IPS DF 6.9 (cell line): Measurements from ENCODE around the gene PRKN.

Experiments used
- DNase-seq: peaks from one replicate; pipeline ENCODE4 v3.0.0-alpha.2; 2013; ENCODE audit warnings: low read depth, low spot score
- H3K27ac ChIP-seq: one replicate; pipeline ENCODE4 v1.5.1; 2013; ENCODE audit warnings: low read length, control low read depth
- H3K27me3 ChIP-seq: 2 replicates; pipeline ENCODE4 v1.6.1; 2013; ENCODE audit warnings: mild to moderate bottlenecking, low read length; ENCODE audit not compliant: control insufficient read depth, insufficient read depth
- H3K36me3 ChIP-seq: 2 replicates; pipeline ENCODE4 v1.6.1; 2013; ENCODE audit warnings: low read length; ENCODE audit not compliant: control insufficient read depth, insufficient read depth
- H3K4me1 ChIP-seq: 2 replicates; pipeline ENCODE4 v1.6.1; 2013; ENCODE audit warnings: low read length; ENCODE audit not compliant: control insufficient read depth, insufficient read depth
- H3K4me3 ChIP-seq: 2 replicates; pipeline ENCODE4 v1.5.1; 2013; ENCODE audit warnings: mild to moderate bottlenecking, low read length
- H3K9me3 ChIP-seq: 2 replicates; pipeline ENCODE4 v1.6.1; 2013; ENCODE audit warnings: low read length, inconsistent platforms; ENCODE audit not compliant: control insufficient read depth, insufficient read depth
- WGBS: extraction: QIAGEN DNeasy Blood & Tissue Kit; methylation state at CpG from one replicate; pipeline ENCODE4 v1.1.7; 2013; ENCODE audit warnings: mixed read lengths, missing lambda C conversion rate; ENCODE audit not compliant: insufficient read length, insufficient coverage; 5-methylcytosine and 5-hydroxymethylcytosine counted together

The PRKN gene

DNA sequence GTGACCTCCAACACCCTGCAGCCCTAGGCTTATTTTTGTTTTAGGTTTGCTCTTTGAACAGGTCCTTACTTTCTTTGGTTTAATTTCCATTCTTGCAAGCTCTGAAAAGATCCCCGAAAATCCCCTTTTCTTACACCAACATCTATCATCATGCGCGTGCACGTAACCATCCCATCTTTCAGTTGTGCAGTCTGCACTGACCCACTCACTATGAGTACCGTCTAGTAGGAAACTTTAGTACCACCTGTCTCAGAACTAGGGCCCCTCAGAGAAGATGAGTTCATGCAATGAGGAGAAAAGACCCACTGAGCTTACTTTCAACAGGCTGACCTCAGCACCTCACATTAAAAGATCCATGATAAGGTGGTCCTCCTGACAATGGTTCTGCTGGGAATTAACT lies 1333.1 kb downstream of the PRKN start:
- no peaks in the 10 kb centered on the region for H3K4me1 ChIP-seq
- no peak overlapping the region for H3K4me3 ChIP-seq
- no peaks in the 10 kb centered on the region for H3K27me3 ChIP-seq
- H3K9me3 ChIP-seq = no peaks in the 10 kb centered on the region
- no peak for DNase-seq
- no peak overlapping the region for H3K27ac ChIP-seq
- no peaks in the 10 kb centered on the region for H3K36me3 ChIP-seq
- no CpG with 5 or more reads among the region's 5 CpGs for WGBS

GRCh38 chr6:161393839-161394364 lies 1333.7 kb downstream of the PRKN start:
- Histone ChIP-seq H3K27ac (no peak overlapping the region), H3K9me3 (no peaks in the 10 kb centered on the region), H3K36me3 (no peaks in the 10 kb centered on the region), H3K4me3 (no peak overlapping the region), H3K27me3 (no peaks in the 10 kb centered on the region), H3K4me1 (no peaks in the 10 kb centered on the region)
- peak; percentile 41 for DNase-seq
- no CpG with 5 or more reads among the region's 7 CpGs for WGBS

DNA sequence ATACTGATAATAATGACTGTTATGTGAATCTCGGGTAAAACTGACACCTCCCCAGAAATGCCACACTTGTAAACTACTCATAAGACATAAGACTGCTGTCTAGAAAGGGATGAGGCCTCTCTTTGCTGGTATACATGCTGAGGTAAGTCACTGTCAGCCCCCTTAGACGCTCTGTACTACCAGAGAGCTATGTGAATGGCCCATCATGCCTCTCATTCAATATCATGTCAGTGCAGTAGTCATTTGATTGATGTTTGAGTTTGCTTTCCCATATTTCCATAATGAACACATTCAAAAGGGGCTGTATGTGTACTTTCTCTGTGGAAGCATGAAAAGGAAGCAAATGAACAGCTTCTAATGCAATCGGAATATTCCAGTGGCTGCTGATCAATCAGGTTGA lies 1334.3 kb downstream of the PRKN start:
- no peaks in the 10 kb centered on the region for H3K36me3 ChIP-seq
- no peak overlapping the region for H3K27ac ChIP-seq
- H3K4me3 ChIP-seq = no peak overlapping the region
- H3K27me3 ChIP-seq = no peaks in the 10 kb centered on the region
- H3K9me3 ChIP-seq = no peaks in the 10 kb centered on the region
- DNase-seq = no peak
- H3K4me1 ChIP-seq = no peaks in the 10 kb centered on the region
- no CpG with 5 or more reads among the region's 3 CpGs for WGBS

DNA sequence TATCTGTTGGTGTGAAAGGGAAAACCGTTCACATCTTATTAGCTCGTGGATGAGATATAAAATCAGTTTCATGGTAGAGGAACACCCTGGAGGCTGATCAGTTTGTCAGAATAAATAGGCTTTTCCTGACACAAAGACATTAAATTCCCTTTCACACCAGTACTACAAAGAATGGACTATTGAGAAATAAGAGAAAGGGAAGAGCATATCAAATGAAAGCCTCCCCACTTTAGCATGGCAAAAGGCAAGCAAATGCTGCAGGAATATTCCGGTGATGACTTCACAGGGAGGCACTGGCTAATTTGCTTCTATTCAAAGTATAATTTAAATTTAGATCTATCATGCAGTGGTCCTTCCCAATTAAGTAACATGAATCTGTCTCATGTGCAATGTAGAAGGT lies 1337.8 kb downstream of the PRKN start:
- WGBS = no CpG with 5 or more reads among the region's 3 CpGs
- H3K4me3 ChIP-seq = no peak overlapping the region
- H3K9me3 ChIP-seq = no peaks in the 10 kb centered on the region
- H3K27ac ChIP-seq = no peak overlapping the region
- H3K36me3 ChIP-seq = no peaks in the 10 kb centered on the region
- DNase-seq = no peak
- no peaks in the 10 kb centered on the region for H3K27me3 ChIP-seq
- H3K4me1 ChIP-seq = no peaks in the 10 kb centered on the region

GRCh38 chr6:161383951-161384350 lies 1343.6 kb downstream of the PRKN start:
- no peaks in the 10 kb centered on the region for H3K4me1 ChIP-seq
- no peak overlapping the region for H3K4me3 ChIP-seq
- no peak overlapping the region for H3K27ac ChIP-seq
- H3K27me3 ChIP-seq = no peaks in the 10 kb centered on the region
- WGBS = no CpG with 5 or more reads among the region's 6 CpGs
- H3K36me3 ChIP-seq = no peaks in the 10 kb centered on the region
- H3K9me3 ChIP-seq = no peaks in the 10 kb centered on the region
- DNase-seq = no peak

- no peak for DNase-seq
- no CpG with 5 or more reads among the region's 8 CpGs for WGBS
- no peaks in the 10 kb centered on the region; the same call in 1 of the 2 replicates for H3K4me1 ChIP-seq
These were observed 1347.6 kb downstream of the PRKN start for GRCh38 chr6:161379834-161380582.

DNA sequence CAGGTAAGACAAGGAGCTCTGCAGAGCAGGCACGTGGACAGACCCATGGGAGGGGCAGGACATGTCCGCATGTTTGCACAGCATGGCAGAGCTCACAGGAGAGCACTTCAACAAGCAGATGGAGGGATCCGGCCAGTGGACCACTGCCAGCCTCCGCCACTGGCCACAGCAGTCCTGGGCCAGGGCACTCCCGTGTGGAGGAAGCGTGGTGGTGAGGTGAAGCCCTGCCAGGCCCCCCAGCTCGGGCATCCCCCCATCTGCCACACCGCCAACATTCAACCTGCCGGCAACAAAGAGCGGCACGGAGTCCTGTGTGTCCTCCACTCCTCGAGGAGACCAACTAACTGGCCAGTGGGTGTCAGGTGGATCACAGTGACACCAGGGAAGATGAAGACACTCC lies 1349.5 kb downstream of the PRKN start:
- no peak overlapping the region for H3K27ac ChIP-seq
- H3K27me3 ChIP-seq = no peaks in the 10 kb centered on the region
- no peaks in the 10 kb centered on the region; the same call in 1 of the 2 replicates for H3K9me3 ChIP-seq
- DNase-seq = no peak
- no CpG with 5 or more reads among the region's 12 CpGs for WGBS
- H3K4me3 ChIP-seq = no peak overlapping the region
- H3K4me1 ChIP-seq = peaks cover 1% of the 10 kb centered on the region; the same call in 1 of the 2 replicates
- no peaks in the 10 kb centered on the region for H3K36me3 ChIP-seq

More at GRCh38 chr6:161379834-161380582, 1347.6 kb downstream of the PRKN start:
- no peak overlapping the region for H3K4me3 ChIP-seq
- no peaks in the 10 kb centered on the region for H3K27me3 ChIP-seq
- no peaks in the 10 kb centered on the region for H3K36me3 ChIP-seq
- no peaks in the 10 kb centered on the region for H3K9me3 ChIP-seq
- no peak overlapping the region for H3K27ac ChIP-seq

DNA sequence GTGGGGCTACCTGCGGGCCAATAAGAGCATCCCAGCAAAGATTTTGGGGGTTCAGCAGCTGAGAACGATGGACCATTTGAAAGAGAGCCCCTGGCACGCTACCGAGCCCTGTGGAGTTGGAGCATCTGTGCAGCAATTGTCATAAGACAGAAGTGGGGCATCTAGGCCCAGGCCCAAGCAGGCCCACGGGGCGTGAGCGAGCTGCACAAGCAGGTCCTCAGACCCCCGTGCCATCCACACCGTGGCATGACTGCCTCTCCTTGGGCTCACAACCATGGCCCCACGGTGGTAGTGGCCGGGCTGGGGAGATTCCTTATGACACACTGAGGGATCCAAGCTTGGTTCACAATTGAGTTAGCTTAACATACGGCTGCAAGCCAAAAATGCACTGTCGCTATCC lies 1350.5 kb downstream of the PRKN start:
- Histone ChIP-seq H3K4me1 (peaks cover 1% of the 10 kb centered on the region; the same call in 1 of the 2 replicates), H3K4me3 (no peak overlapping the region), H3K9me3 (no peaks in the 10 kb centered on the region; the same call in 1 of the 2 replicates), H3K36me3 (no peaks in the 10 kb centered on the region), H3K27ac (no peak overlapping the region), H3K27me3 (no peaks in the 10 kb centered on the region)
- DNase-seq = no peak
- no CpG with 5 or more reads among the region's 13 CpGs for WGBS

DNA sequence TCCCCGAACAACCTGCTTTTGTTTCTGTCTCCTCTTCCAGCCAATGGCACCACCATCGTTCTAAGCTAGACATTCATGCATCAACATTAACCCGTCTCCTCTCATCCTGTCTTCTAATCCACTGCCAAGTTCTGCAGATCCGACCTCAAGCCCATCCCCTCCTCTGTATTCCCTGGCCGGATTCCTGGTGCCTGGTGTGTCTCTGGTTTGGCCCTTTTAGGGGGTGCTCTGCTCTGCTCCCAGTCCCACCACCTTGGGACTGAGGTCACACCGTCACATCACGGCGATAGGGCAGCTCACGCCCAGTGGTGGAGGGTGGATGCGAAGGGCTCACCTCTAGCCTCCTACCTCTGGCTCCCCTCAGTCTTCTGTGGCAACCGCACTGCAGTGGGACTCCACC lies 1351.2 kb downstream of the PRKN start:
- Histone ChIP-seq H3K27me3 (no peaks in the 10 kb centered on the region), H3K4me3 (no peak overlapping the region), H3K9me3 (no peaks in the 10 kb centered on the region; the same call in 1 of the 2 replicates), H3K27ac (no peak overlapping the region), H3K36me3 (no peaks in the 10 kb centered on the region), H3K4me1 (peaks cover 1% of the 10 kb centered on the region; the same call in 1 of the 2 replicates)
- no CpG with 5 or more reads among the region's 11 CpGs for WGBS
- no peak for DNase-seq

GRCh38 chr6:161374971-161375873 lies 1352.3 kb downstream of the PRKN start:
- no peak for DNase-seq
- Histone ChIP-seq H3K9me3 (no peaks in the 10 kb centered on the region; the same call in 1 of the 2 replicates), H3K27ac (no peak overlapping the region), H3K36me3 (no peaks in the 10 kb centered on the region), H3K4me1 (peaks cover 1% of the 10 kb centered on the region; the same call in 1 of the 2 replicates), H3K27me3 (no peaks in the 10 kb centered on the region), H3K4me3 (no peak overlapping the region)
- WGBS = no CpG with 5 or more reads among the region's 32 CpGs
